Measurements from ENCODE around the gene HBS1L.

DNA sequence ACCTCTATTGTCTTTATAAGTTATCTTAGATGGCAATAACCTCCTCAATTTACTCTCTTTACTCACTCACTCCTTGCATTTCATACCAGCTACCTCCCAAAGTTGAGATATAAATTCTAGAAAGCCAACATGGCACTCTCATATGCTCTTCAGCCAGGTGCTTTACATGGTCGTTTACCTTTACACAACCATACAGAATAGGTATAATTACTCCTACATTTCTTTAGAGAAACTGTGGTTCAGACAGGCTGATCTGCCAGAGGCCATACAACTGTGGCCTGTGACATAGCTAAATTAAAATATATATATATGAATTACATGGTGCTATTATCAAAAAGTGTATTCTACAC is 45.7 kb downstream of the HBS1L start:
- TF ChIP-seq POLR2A (IDR thresholded peaks at IDR 0.05; ENCODE audit: low read length) (no peak), GATA1 (IDR thresholded peaks at IDR 0.05; ENCODE audit: low read depth, low read length) (no peak)
